Activated CD4-positive, CD25-positive, alpha-beta regulatory T cell treated with anti-CD3 and anti-CD28 coated beads, Interleukin-2, amount 50 U/mL, for 72 hours (primary cell): Measurements from ENCODE around the gene MED1.

Experiments used
- DNase-seq: peaks from one replicate; pipeline ENCODE4 v3.0.0; 2021

MED1 gene

GRCh38 chr17:39357986-39358385 lies 93.1 kb downstream of the MED1 start:
- no peak for DNase-seq

- no peak for DNase-seq
These were observed 93.6 kb downstream of the MED1 start for GRCh38 chr17:39357488-39357887.
